Measurements from ENCODE around the gene ECSCR. TPM values are rescaled to one million over a fixed set of nuclear protein-coding genes. Genes with fewer than 3 reads are reported as not detected.

ECSCR gene
- polyA plus RNA-seq, 1 donor from 2014 or later = not detected

DNA sequence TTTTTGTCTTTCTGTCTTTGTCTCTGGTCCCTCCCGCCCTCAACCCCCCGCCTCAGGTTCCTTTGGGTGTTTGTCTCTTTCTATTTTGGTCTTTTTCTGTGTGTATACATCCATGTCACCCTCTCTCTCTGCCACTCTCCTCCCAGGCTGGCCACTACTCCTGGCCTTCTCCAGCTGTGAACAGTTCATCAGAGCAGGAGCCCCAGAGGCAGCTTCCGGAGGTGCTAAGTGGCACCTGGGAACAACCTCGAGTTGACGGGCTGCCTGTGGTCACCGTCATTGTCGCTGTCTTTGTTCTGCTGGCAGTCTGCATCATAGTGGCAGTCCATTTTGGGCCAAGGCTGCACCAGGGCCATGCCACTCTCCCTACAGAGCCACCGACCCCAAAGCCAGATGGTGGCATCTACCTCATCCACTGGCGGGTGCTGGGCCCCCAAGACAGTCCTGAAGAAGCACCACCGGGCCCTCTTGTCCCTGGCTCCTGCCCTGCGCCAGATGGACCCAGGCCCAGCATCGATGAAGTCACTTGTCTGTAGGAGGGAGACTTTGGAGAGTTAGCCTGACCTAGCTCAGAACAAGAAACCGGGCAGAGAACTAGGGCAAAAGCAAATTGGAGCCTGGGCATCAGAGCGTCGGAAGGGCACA lies 10.0 kb upstream of the ECSCR start:
- H3K4me2 ChIP-seq (ENCODE audit: low read length) = no peak overlapping the region

GRCh38 chr5:139470821-139471300 lies 8.3 kb upstream of the ECSCR start, which contains the start of gene SMIM33:
SMIM33 (plus strand) TSS chr5:139471004; CDS start chr5:139471122, 118 bp downstream.
- TF ChIP-seq TAF1 (IDR thresholded peaks at IDR 0.05; ENCODE audit: low read depth) = no peak
- TF ChIP-seq EP300 (conservative IDR thresholded peaks at IDR 0.05; ENCODE audit: poor library complexity, severe bottlenecking) = no peak
- TF ChIP-seq SMC3 (conservative IDR thresholded peaks at IDR 0.05; ENCODE audit: poor library complexity) = no peak
- no peak for TF ChIP-seq MXI1 (conservative IDR thresholded peaks at IDR 0.05; ENCODE audit: poor library complexity, severe bottlenecking)
- TF ChIP-seq EZH2 (IDR thresholded peaks at IDR 0.05; ENCODE audit: borderline replicate concordance, insufficient read depth, low read length, poor library complexity, severe bottlenecking) = no peak
- no peak for TF ChIP-seq RAD21 (conservative IDR thresholded peaks at IDR 0.05)
- TF ChIP-seq CTCF (IDR thresholded peaks at IDR 0.05; ENCODE audit: poor library complexity, severe bottlenecking) = no peak
- TF ChIP-seq, protein P1, sequence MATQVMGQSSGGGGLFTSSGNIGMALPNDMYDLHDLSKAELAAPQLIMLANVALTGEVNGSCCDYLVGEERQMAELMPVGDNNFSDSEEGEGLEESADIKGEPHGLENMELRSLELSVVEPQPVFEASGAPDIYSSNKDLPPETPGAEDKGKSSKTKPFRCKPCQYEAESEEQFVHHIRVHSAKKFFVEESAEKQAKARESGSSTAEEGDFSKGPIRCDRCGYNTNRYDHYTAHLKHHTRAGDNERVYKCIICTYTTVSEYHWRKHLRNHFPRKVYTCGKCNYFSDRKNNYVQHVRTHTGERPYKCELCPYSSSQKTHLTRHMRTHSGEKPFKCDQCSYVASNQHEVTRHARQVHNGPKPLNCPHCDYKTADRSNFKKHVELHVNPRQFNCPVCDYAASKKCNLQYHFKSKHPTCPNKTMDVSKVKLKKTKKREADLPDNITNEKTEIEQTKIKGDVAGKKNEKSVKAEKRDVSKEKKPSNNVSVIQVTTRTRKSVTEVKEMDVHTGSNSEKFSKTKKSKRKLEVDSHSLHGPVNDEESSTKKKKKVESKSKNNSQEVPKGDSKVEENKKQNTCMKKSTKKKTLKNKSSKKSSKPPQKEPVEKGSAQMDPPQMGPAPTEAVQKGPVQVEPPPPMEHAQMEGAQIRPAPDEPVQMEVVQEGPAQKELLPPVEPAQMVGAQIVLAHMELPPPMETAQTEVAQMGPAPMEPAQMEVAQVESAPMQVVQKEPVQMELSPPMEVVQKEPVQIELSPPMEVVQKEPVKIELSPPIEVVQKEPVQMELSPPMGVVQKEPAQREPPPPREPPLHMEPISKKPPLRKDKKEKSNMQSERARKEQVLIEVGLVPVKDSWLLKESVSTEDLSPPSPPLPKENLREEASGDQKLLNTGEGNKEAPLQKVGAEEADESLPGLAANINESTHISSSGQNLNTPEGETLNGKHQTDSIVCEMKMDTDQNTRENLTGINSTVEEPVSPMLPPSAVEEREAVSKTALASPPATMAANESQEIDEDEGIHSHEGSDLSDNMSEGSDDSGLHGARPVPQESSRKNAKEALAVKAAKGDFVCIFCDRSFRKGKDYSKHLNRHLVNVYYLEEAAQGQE (IDR thresholded peaks at IDR 0.05; ENCODE audit: borderline replicate concordance) = no peak
- no peak for TF ChIP-seq POLR2AphosphoS5 (IDR thresholded peaks at IDR 0.05)
- Histone ChIP-seq H3K27ac (ENCODE audit: low read length) (no peak within 1 kb of the TSS), H3K4me3 (ENCODE audit: low read length) (no peak within 1 kb of the TSS), H3K9me3 (ENCODE audit: low read length) (no peaks in the 10 kb centered on the region), H3K79me2 (replicated peaks; ENCODE audit: insufficient read depth, low read length) (no peaks in the 10 kb centered on the region), H4K20me1 (ENCODE audit: insufficient read depth) (no peaks in the 10 kb centered on the region), H3K9me2 (ENCODE audit: insufficient read depth, low read length) (no peaks in the 10 kb centered on the region), H3K4me2 (ENCODE audit: low read length) (no peak within 1 kb of the TSS), H2AFZ (ENCODE audit: low read depth, low read length) (no peak within 1 kb of the TSS), H3F3A (ENCODE audit: insufficient read depth, low read length, poor library complexity, severe bottlenecking) (no peaks in the 10 kb centered on the region), H3K27me3 (ENCODE audit: insufficient read depth, low read depth, low read length) (no peaks in the 10 kb centered on the region), H3K36me3 (ENCODE audit: insufficient read depth, low read length) (no peaks in the 10 kb centered on the region), H3K9ac (ENCODE audit: low read length) (no peak within 1 kb of the TSS)

More for the DNA sequence above, 10.0 kb upstream of the ECSCR start:
- TF ChIP-seq, protein P1 (IDR thresholded peaks at IDR 0.05; ENCODE audit: borderline replicate concordance) = no peak
- TF ChIP-seq RAD21 (conservative IDR thresholded peaks at IDR 0.05) (no peak), EZH2 (IDR thresholded peaks at IDR 0.05; ENCODE audit: borderline replicate concordance, insufficient read depth, low read length, poor library complexity, severe bottlenecking) (no peak), POLR2AphosphoS5 (IDR thresholded peaks at IDR 0.05) (no peak)
- Histone ChIP-seq H3K27ac (ENCODE audit: low read length) (no peak overlapping the region), H2AFZ (ENCODE audit: low read depth, low read length) (no peak overlapping the region), H4K20me1 (ENCODE audit: insufficient read depth) (no peaks in the 10 kb centered on the region), H3K36me3 (ENCODE audit: insufficient read depth, low read length) (no peaks in the 10 kb centered on the region), H3F3A (ENCODE audit: insufficient read depth, low read length, poor library complexity, severe bottlenecking) (no peaks in the 10 kb centered on the region), H3K79me2 (replicated peaks; ENCODE audit: insufficient read depth, low read length) (no peaks in the 10 kb centered on the region), H3K9me3 (ENCODE audit: low read length) (no peaks in the 10 kb centered on the region), H3K27me3 (ENCODE audit: insufficient read depth, low read depth, low read length) (no peaks in the 10 kb centered on the region), H3K9me2 (ENCODE audit: insufficient read depth, low read length) (no peaks in the 10 kb centered on the region), H3K9ac (ENCODE audit: low read length) (no peak overlapping the region), H3K4me3 (ENCODE audit: low read length) (no peak overlapping the region)

All from neural cell (in vitro differentiated cells).